Measurements from ENCODE around the gene ANKRD34A. TPM values are rescaled to one million over a fixed set of nuclear protein-coding genes. Genes with fewer than 3 reads are reported as not detected.

Gene ANKRD34A
- total and polyA plus RNA-seq, 3 donors from 2014 or later = 0.31 to 0.51 (median 0.43) TPM

DNA sequence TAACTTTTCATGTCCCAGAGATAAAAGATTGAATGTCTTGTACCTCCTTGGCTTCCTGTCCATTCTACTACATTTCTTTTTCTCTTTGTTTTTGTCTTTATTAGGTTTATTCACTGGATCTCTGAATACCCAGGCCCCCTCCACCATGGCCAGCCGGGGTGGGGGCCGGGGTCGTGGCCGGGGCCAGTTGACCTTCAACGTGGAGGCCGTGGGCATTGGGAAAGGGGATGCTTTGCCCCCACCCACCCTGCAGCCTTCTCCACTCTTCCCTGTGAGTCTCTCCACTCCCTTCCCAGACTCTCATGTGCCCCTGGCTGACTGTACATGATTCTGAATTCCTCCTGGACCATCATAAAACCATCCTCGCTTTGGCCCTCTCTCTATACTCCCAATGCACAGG, 10.3 kb upstream of the ANKRD34A start:
- intact Hi-C loops (cut with DNase I; ENCODE audit: low total_unique reads) = no loop called here
- Histone ChIP-seq H3K4me1 (peaks cover 21% of the 10 kb centered on the region), H3K27ac (no peak overlapping the region), H3K9me3 (no peaks in the 10 kb centered on the region), H3K36me3 (ENCODE audit: low read depth, missing control alignments) (no peaks in the 10 kb centered on the region), H3K4me3 (no peak overlapping the region), H3K27me3 (no peaks in the 10 kb centered on the region)
- WGBS, 2 donors = 72 to 87% methylated on average over 7 of the region's 7 CpGs
- no peak for DNase-seq
- TF ChIP-seq POLR2A (IDR thresholded peaks at IDR 0.05) = no peak
- no peak for TF ChIP-seq CTCF (IDR thresholded peaks at IDR 0.05)

DNA sequence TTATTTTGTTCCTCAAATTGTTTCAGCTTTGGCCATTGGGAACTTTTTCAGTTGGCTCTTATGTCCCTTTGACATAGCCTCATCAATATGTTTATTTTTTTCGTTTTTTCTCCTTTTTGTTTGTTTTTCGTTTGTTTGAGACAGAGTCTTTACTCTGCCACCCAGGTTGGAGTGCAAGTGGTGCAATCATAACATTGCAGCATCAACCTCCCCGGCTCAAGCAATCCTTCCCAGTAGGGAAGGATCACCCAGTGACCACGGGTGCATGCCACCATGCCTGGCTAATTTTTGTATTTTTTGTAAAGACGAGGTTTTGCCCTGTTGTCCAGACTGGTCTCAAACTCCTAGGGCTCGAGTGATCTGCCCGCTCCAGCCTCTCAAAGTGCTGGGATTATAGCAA, 8.2 kb upstream of the ANKRD34A start:
- no peak for DNase-seq
- no peak overlapping the region for H3K4me3 ChIP-seq
- WGBS, 2 donors = 80 to 88% methylated on average over 7 of the region's 7 CpGs
- no peaks in the 10 kb centered on the region for H3K9me3 ChIP-seq
- TF ChIP-seq CTCF (IDR thresholded peaks at IDR 0.05) = no peak
- TF ChIP-seq POLR2A (IDR thresholded peaks at IDR 0.05) = no peak
- no peaks in the 10 kb centered on the region for H3K4me1 ChIP-seq
- H3K27me3 ChIP-seq = no peaks in the 10 kb centered on the region
- intact Hi-C loops (cut with DNase I; ENCODE audit: low total_unique reads) = no loop called here
- no peak overlapping the region for H3K27ac ChIP-seq
- H3K36me3 ChIP-seq (ENCODE audit: low read depth, missing control alignments) = no peaks in the 10 kb centered on the region

DNA sequence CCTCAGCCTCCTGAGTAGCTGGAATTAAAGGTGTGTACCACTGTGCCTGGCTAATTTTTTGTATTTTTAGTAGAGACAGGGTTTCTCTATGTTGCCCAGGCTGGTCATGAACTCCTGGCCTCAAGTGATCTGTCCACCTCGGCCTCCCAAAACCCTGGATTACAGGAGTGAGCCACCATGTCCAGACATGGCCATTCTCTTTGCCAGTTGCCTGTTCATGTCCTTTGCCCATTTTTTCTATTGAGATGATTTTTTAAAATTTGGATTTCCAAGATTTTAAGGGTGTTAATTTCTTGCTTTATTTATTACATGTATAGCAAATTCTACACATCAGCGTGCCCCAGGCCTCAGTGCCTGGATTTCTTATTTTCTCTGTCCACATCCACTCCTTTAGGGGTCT, 2.9 kb upstream of the ANKRD34A start:
- intact Hi-C loops (cut with DNase I; ENCODE audit: low total_unique reads) = no loop called here
- Histone ChIP-seq H3K4me3 (no peak overlapping the region), H3K27me3 (no peaks in the 10 kb centered on the region), H3K4me1 (peaks cover 15% of the 10 kb centered on the region), H3K36me3 (ENCODE audit: low read depth, missing control alignments) (no peaks in the 10 kb centered on the region), H3K27ac (no peak overlapping the region), H3K9me3 (no peaks in the 10 kb centered on the region)
- TF ChIP-seq POLR2A (IDR thresholded peaks at IDR 0.05) = no peak
- no peak for TF ChIP-seq CTCF (IDR thresholded peaks at IDR 0.05)
- WGBS, 2 donors = 90 to 100% methylated on average over 2 of the region's 2 CpGs
- no peak for DNase-seq

GRCh38 chr1:145965119-145965744, 857 bp upstream of the ANKRD34A start:
- H3K9me3 ChIP-seq = no peaks in the 10 kb centered on the region
- peak overlapping the region; percentile 49 to 76 for H3K4me3 ChIP-seq
- no peak for TF ChIP-seq POLR2A (IDR thresholded peaks at IDR 0.05)
- TF ChIP-seq CTCF (IDR thresholded peaks at IDR 0.05) = no peak
- 0 to 1% methylated on average over 5 of the region's 5 CpGs for WGBS, 2 donors
- H3K36me3 ChIP-seq (ENCODE audit: low read depth, missing control alignments) = no peaks in the 10 kb centered on the region
- intact Hi-C loops (cut with DNase I; ENCODE audit: low total_unique reads) = no loop called here
- H3K27me3 ChIP-seq = no peaks in the 10 kb centered on the region
- no peak for DNase-seq
- peak overlapping the region; percentile 80 to 81 for H3K27ac ChIP-seq
- H3K4me1 ChIP-seq = peaks cover 23% of the 10 kb centered on the region
